Osteocyte (in vitro differentiated cells): Measurements from ENCODE around the gene TMEM182. TPM values are rescaled to one million over a fixed set of nuclear protein-coding genes. Genes with fewer than 3 reads are reported as not detected.
A peak's percentile ranks its signal among the peaks of the same experiment; 100 is the strongest.

Experiments
- DNase-seq: peaks from one replicate; pipeline ENCODE4 v3.0.0; 2021; ENCODE audit warnings: mixed read lengths; ENCODE audit not compliant: unreplicated experiment; ENCODE audit errors: extremely low spot score
- H3K27ac Mint-ChIP-seq: one replicate; pipeline ENCODE4 v1.8.0; 2021; ENCODE audit warnings: mild to moderate bottlenecking, mixed read lengths; ENCODE audit not compliant: unreplicated experiment
- H3K27me3 Mint-ChIP-seq: one replicate; pipeline ENCODE4 v1.8.0; 2021; ENCODE audit warnings: mixed read lengths; ENCODE audit not compliant: unreplicated experiment
- H3K36me3 Mint-ChIP-seq: one replicate; pipeline ENCODE4 v1.8.0; 2021; ENCODE audit warnings: mixed read lengths; ENCODE audit not compliant: unreplicated experiment
- H3K4me1 Mint-ChIP-seq: one replicate; pipeline ENCODE4 v1.8.0; 2021; ENCODE audit warnings: mixed read lengths; ENCODE audit not compliant: unreplicated experiment
- H3K4me3 Mint-ChIP-seq: one replicate; pipeline ENCODE4 v1.8.0; 2021; ENCODE audit warnings: mild to moderate bottlenecking, moderate library complexity, mixed read lengths; ENCODE audit not compliant: unreplicated experiment
- H3K9me3 Mint-ChIP-seq: one replicate; pipeline ENCODE4 v1.8.0; 2021; ENCODE audit warnings: mixed read lengths; ENCODE audit not compliant: unreplicated experiment
- CTCF ChIP-seq: fragments of 200-600 bp; sonication (generic); IDR thresholded peaks from 2 replicates; pipeline ENCODE4 v1.5.0; 2021; ENCODE audit warnings: antibody characterized with exemption, mild to moderate bottlenecking, moderate library complexity
- total RNA-seq: library from RNA; stranded (reverse); gene quantifications from 2 replicates; pipeline ENCODE4 v1.2.1, GENCODE V29; 2021

Gene TMEM182
- total RNA-seq, 1 donor from 2014 or later = 2.7 TPM

GRCh38 chr2:102839668-102840388, 78.0 kb downstream of the TMEM182 start:
- Mint-ChIP-seq H3K9me3 (no peaks in the 10 kb centered on the region), H3K4me1 (no peaks in the 10 kb centered on the region), H3K27me3 (peaks cover 3% of the 10 kb centered on the region), H3K4me3 (no peak overlapping the region), H3K27ac (no peak overlapping the region), H3K36me3 (no peaks in the 10 kb centered on the region)
- peak; percentile 80 for TF ChIP-seq CTCF
- no peak for DNase-seq

- no peak for DNase-seq
Observed at GRCh38 chr2:102841107-102841840, 79.4 kb downstream of the TMEM182 start.

DNA sequence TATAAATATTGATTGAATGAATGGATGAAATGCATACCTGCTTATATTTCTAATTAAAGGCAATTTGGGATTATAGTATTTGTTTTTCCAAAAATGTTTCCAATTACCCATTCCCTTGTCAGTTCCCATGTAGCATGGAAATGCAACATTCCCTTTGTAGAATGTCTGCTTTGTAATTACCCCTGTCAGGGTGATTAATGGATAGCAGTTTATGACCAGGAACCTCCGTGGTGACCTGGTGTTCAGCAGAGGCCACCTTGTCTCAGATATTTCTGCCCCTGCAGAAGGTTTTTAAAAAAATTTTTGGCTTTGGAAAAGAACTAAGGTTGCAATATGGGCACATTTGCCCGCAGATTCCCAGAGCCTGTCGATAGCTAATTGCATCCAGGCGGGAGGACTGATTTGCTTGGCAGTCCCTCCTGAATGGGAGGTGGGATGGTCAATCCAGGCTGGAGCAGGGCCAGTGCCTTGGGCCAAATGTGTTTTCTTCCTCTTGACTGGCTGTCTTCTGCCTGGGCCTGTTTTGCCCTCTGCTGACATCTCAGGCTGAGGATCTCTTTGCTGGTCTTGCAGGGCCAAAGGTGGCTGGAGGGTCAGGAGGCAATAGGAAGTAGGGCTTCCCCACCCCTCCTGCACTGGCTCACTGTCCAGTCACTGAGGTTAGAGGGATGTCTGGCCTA, 82.1 kb downstream of the TMEM182 start:
- Mint-ChIP-seq H3K4me1 (peaks cover 3% of the 10 kb centered on the region), H3K27ac (no peak overlapping the region), H3K27me3 (peaks cover 3% of the 10 kb centered on the region), H3K4me3 (no peak overlapping the region), H3K9me3 (no peaks in the 10 kb centered on the region), H3K36me3 (no peaks in the 10 kb centered on the region)
- no peak for TF ChIP-seq CTCF
- no peak for DNase-seq

More at GRCh38 chr2:102841107-102841840, 79.4 kb downstream of the TMEM182 start:
- Mint-ChIP-seq H3K9me3 (no peaks in the 10 kb centered on the region), H3K36me3 (no peaks in the 10 kb centered on the region), H3K4me3 (no peak overlapping the region), H3K27me3 (peaks cover 3% of the 10 kb centered on the region), H3K27ac (no peak overlapping the region), H3K4me1 (no peaks in the 10 kb centered on the region)
- TF ChIP-seq CTCF = peak; percentile 60

DNA sequence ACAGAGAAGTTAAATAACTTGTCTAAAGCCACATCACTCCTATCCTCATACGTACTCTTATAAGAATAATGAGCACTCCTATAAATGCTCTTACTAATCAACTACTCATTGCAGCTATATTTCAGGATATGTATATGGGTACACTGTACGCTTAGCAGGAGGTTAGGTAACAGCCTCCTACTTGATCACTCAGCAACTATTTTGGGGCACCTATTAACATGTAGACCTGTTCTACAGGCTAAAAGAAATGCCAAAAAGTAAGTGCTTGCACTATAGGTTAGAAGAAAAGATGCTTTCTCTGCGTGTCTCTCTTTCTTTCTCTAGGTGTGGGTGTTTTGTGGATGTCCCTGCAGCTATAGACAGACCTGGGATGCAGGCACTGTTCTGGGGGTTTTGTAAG, 83.1 kb downstream of the TMEM182 start:
- no peak overlapping the region for H3K27ac Mint-ChIP-seq
- no peak for TF ChIP-seq CTCF

DNA sequence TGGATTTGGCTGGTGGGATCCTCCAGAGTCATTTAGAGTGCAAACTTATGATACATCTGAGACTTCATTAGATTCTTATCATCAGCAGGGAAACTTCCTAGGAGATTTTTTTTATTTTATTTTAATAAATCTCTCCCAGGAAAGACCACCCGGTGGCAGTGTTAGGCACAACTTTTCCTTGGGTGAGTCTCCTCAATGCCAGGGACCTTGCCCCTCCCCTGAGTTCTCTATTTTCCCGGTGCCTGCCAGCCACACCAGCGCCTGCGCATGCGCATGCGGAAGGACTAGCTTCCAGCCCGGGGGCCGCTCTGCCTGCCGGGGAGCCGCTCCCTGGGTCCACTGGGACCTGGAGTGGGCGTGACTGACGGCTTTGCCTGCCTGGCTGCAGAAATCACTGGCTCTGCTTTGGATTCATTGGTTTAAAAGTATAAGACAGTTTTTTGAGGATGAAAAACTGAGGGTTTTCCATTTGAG, 86.6 kb downstream of the TMEM182 start:
- DNase-seq = no peak
- Mint-ChIP-seq H3K4me3 (no peak overlapping the region), H3K9me3 (no peaks in the 10 kb centered on the region), H3K27ac (no peak overlapping the region), H3K4me1 (peaks cover 3% of the 10 kb centered on the region), H3K36me3 (no peaks in the 10 kb centered on the region), H3K27me3 (peaks cover 5% of the 10 kb centered on the region)
- peak; percentile 18 for TF ChIP-seq CTCF

More for the DNA sequence above, 83.1 kb downstream of the TMEM182 start:
- Mint-ChIP-seq H3K9me3 (no peaks in the 10 kb centered on the region), H3K4me1 (peaks cover 3% of the 10 kb centered on the region), H3K4me3 (no peak overlapping the region), H3K36me3 (no peaks in the 10 kb centered on the region), H3K27me3 (peaks cover 6% of the 10 kb centered on the region)
- DNase-seq = no peak
